ENCODE results near the gene TOM1L2. TPM values are rescaled to one million over a fixed set of nuclear protein-coding genes. Genes with fewer than 3 reads are reported as not detected.

The TOM1L2 gene
- total RNA-seq, 1 experiment from 2014 or later, result 24.1 TPM

DNA sequence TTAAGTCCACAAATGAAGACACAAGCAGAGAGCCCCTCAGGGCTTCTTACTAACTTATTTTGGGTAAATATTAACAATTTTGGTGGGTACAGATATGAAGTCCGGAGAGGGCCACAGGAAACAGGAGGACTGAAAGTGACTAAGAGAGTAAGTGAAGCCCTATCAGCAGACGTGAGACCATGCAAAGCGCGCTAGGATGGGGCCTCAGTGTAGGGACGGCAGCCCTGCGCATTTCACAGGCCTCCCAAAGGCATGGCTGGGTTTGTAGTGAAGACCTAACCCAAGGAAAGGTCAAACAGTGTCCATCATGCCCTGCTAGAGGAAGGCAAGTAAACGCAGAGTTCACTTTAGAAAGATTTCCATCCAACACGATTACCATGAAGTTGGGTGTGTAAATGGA, 75.5 kb downstream of the TOM1L2 start:
- H3K4me1 ChIP-seq (ENCODE audit: control insufficient read depth in 1 of 2, insufficient read depth in 2 of 2, low read length in 2 of 2), result peaks cover 32 to 34% of the 10 kb centered on the region in 2 experiments
- ChIA-PET POLR2A (no interaction called here), RAD21 (ENCODE audit: low non-redundant PET in 1 of 2, low total read pairs in 2 of 2, uncharacterized antibody in 2 of 2, unreplicated experiment in 2 of 2) (no interaction called here), CTCF (no interaction called here)
- H3K9me3 ChIP-seq (ENCODE audit: control insufficient read depth in 1 of 2, insufficient read depth in 1 of 2, low read depth in 1 of 2, low read length in 2 of 2), result no peaks in the 10 kb centered on the region
- H3K4me2 ChIP-seq (ENCODE audit: low read length), result no peak overlapping the region
- ATAC-seq (no peak), DNase-seq (ENCODE audit: low read depth, low spot score) (no peak)
- no peak overlapping the region for H3K27ac ChIP-seq (ENCODE audit: low read depth, low read length)
- no peak overlapping the region for H3K9ac ChIP-seq (ENCODE audit: low read length)
- intact Hi-C loops (cut with micrococcal nuclease), result no loop called here
- H3K4me3 ChIP-seq (replicated peaks in 1 of 2; ENCODE audit: low read depth in 1 of 2, low read length in 2 of 2), result no peak overlapping the region
- no peaks in the 10 kb centered on the region for H3K27me3 ChIP-seq (ENCODE audit: insufficient read depth, low read length)
- no TSS peak for BruUV-seq (replicated peaks)
- H3K9me2 ChIP-seq (ENCODE audit: insufficient read depth), result no peaks in the 10 kb centered on the region
- no peaks in the 10 kb centered on the region for H3K36me3 ChIP-seq (ENCODE audit: control insufficient read depth in 1 of 2, insufficient read depth in 2 of 2, low read length in 2 of 2)
- no peak overlapping the region for H2AFZ ChIP-seq (ENCODE audit: low read depth, low read length, poor library complexity, severe bottlenecking)
- TF ChIP-seq, protein P1, sequence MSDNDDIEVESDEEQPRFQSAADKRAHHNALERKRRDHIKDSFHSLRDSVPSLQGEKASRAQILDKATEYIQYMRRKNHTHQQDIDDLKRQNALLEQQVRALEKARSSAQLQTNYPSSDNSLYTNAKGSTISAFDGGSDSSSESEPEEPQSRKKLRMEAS (IDR thresholded peaks at IDR 0.05), result no peak
- TF ChIP-seq ZFX (IDR thresholded peaks at IDR 0.05) (no peak), ZBTB33 (IDR thresholded peaks at IDR 0.05; ENCODE audit: extremely low read depth, insufficient replicate concordance, low read length) (no peak), POLR2AphosphoS5 (IDR thresholded peaks at IDR 0.05; ENCODE audit: low read depth, low read length) (no peak), FOSL1 (IDR thresholded peaks at IDR 0.05; ENCODE audit: low read depth) (no peak), CEBPB (IDR thresholded peaks at IDR 0.05; ENCODE audit: low read depth) (no peak), CTCF (IDR thresholded peaks at IDR 0.05 in 2 of 3, conservative IDR thresholded peaks at IDR 0.05 in 1 of 3; ENCODE audit: borderline replicate concordance in 1 of 3, insufficient read depth in 1 of 3, low read depth in 2 of 3, low read length in 2 of 3) (no peak), SP1 (IDR thresholded peaks at IDR 0.05; ENCODE audit: low read depth) (no peak)
- no peaks in the 10 kb centered on the region for H3K79me2 ChIP-seq (ENCODE audit: insufficient read depth, low read length)
- no peaks in the 10 kb centered on the region for H4K20me1 ChIP-seq (ENCODE audit: insufficient read depth)
